Fibroblast of the conjunctiva (primary cell): ENCODE results near the gene AFDN.

Experiments
- DNase-seq: peaks from one replicate; pipeline ENCODE4 v3.0.0-alpha.2; 2010; ENCODE audit warnings: low read depth

Gene AFDN

DNA sequence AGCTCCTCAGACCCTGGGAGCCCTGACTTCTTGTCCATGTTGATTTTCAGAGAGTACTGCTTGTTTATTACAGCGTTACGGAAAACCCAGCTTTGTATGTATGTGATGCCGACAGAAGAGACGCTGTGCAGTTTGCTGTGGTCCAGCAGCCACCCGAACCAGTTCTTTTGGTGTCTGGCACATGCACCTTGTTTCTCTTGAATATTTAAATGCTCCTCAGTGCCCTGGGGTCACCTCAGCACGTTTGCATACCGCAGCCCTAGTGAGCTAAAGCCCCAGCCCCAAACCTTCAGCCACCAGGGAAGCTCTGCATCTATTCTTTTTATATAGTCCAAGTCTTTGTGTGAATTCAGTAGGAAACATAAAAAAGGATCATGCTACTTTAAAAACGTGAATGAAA lies 39.9 kb downstream of the AFDN start:
- DNase-seq, result no peak

DNA sequence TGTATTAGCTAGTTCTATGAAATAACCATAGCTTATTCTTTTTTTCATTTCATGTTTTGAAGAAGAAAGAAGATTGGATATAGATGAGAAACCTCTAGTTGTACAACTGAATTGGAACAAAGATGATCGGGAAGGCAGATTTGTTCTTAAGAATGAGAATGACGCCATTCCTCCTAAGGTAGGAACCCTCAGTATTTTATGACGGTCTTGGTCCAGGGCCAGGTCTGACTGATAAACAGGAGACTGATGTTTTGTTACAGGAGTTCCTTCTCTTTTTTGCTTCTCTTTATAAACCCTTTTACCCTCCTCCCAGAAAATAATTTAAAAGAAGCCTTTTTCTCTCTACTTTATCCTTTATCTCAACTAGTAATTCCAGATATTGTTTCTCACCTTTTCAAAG lies 43.6 kb downstream of the AFDN start:
- no peak for DNase-seq

DNA sequence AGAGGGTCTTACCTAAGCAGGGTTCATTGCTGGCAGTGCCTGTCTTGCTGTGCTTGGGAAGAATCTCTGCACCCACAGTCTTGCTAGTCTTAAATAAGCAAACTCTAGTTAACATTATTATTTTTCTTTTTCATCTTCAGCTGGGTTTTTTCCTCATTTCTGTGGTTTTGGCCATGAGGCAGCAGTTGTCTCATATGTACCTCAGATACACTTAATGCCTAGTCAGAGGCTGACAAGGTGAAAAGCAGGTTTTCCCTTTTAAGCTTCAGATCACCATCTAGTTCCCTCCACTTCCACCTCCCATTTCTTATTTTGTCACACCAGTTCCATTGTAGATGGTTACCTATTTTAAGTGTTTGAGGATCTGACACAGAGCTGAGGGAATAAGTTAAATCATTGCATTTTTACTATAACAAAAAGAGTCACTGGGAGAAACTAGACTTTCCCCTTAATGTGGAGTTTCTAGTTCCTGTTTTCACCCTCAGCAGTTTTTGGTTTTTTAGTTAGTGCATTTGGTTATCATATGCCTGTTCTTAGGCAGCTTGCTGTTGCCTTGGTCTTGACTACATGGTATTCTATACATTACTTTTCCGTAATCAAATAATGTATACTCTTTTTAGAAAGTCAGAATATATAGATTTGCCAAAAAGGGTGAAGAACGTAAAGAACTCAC lies 46.0 kb downstream of the AFDN start:
- DNase-seq, result no peak

DNA sequence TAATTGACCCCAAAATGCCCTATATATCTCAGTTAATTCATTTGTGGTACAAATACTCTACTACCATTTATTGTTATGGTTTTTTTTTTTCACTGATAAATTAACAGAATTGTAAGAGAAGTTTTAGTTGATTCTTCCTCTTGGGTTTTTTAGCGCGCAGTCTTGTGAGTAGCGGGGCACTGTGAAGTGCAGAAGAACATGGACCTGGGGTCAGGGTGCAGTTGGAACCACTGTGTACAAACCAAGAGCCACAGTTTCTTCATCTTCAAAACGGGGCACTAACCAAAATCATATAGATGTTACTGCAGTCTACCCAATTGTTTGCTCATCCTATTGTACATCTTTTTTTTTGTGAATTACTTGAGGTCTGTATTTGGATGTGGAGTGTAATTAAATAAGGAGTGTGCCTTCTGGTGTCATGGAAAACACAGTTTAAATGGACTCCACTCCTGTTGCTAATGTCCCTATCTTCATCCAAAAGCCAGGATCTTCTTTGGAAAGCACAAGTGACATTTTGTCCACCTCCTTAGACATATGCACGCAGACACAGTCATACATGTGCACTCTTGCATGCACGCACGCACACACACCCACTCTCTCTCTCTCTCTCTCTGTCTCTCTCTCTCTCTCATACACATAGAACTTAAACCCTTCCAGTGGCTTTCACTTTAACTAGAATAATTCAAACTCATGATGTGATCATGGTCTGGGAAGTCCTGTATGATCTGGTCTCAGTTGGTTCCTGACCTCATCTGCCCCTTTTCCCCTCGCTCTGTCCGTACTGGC lies 51.5 kb downstream of the AFDN start:
- DNase-seq, result no peak

DNA sequence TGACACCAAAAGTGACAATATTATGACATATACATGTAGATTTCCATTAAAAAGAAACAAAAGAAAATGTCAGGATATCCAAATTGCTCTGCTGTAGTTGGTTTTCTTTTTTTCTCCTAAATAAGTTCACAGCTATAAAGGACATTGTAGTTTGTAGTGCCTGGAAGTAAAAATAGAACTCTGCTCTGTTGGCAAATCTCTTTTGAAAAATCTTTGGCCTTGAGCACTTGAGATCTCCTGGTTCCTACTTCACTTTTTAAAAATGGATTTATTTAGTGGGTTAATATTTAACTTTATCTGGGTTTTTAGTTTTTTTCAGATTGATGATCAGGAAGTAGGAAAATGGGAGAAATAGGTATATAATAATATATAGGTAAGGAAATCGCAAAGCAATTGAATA lies 52.9 kb downstream of the AFDN start:
- no peak for DNase-seq

DNA sequence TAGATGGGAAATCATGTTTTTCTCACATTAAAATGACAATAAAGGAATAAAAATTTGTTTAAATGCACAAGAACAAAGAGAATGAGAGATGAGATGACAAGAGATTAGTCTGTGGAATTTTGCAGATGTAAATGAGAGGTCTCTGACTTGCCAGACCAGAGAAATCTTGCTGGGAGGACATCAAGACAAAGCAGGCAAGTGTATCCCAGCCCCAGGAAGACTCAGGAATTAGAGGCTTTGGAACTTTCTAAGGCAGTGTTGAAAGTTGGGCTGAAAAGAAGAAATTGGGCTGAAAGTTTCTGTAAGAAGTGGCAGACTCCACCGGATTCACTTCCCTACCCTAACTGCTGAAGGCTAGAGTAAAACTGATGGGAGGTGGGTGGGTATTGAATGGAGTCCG lies 54.6 kb downstream of the AFDN start:
- no peak for DNase-seq

DNA sequence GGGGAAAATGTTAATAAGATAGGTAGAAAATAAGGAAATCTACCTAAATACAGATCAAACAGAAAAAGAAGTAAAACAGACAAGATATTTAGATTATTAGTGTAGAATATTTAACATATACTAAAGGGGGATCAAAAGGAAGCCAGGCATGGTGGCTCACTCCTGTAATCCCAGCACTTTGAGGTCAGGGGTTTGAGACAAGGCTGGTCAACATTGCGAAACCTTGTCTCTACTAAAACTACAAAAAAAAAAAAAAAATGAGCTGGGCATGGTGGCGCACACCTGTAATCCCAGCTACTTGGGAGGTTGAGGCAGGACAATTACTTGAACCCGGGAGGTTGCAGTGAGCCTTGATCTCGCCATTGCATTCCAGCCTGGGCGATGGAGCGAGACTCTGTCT lies 55.5 kb downstream of the AFDN start:
- no peak for DNase-seq

DNA sequence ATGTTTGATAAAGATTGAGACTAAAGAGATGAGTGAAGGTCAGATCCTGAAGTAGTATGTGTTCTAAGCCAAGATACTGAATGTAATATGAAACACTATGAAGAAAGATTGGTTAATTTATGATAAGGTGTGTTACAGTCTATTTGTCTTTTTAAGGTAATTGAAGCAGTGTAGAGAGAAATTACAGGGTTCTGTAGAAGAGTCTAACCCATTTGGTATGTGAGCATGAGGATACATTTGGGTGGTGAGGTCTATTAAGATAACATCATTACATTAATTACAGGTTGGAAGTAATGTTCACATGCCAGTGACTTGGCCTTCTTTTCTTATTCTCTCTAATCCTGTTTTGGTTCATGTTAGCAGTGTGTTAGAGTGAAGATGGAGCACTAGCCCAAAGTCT lies 61.4 kb downstream of the AFDN start:
- no peak for DNase-seq

DNA sequence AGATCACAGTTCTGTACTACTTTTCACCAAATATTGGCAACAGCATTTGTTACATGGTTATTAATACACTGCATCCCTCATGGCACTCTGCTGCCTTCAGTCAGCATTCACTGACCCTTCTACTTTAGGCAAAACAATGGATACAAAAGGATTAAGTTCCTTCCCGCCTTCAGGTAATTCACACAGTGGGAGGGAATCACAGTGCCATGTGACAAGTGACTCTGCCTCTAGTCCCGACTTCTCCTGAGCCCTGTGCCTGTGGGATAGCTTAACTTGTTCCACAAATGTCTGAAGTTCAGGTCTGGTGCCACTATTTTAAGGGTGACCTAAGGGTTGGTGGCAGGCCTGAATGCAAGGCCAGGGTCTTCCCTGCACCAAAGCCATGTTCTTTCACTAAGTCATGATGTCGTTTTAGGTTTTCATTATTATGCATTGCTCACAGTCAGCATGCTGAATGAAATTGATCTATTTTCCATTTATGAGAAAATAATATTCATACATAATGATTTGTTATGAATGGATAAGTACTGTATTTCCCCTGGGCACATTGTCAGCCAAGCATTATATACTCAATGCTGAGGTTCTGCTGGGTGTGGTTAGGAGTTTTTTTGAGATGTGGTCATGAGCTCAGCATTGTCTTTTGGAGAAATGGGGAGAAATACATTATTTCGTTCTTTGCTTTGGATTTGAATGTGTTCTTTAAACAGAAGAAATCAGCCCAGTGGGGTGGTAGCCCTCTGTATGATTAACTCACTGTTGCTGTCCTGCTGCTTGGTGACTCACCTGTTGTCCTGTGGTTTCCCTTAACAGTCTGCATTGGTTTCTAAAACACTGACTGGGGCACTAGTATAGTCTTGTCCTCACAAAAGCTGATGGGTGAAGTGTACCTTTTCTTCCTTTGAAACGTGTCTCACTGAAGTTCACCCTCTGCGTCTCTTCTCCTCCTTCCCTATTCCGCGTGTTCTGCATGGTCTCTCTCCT lies 66.4 kb downstream of the AFDN start:
- DNase-seq, result no peak

DNA sequence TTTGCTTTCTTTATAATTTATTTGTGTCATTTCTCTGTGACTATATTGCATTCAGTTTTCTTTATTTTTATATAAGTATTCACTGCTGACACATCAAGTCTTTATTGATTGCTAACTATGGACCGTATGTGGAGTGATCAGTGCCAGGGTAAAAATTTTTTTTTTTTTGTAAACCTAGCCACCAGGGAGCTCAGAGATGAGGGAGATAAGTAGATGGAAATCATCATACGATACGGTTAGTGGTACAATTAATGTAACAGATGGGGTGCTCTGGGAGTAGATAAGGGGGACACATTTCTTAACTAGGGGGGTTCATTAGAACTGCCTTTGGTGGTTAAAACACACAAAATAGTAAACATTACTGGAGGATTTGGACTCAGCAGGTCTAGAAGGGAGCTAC lies 68.3 kb downstream of the AFDN start:
- no peak for DNase-seq

DNA sequence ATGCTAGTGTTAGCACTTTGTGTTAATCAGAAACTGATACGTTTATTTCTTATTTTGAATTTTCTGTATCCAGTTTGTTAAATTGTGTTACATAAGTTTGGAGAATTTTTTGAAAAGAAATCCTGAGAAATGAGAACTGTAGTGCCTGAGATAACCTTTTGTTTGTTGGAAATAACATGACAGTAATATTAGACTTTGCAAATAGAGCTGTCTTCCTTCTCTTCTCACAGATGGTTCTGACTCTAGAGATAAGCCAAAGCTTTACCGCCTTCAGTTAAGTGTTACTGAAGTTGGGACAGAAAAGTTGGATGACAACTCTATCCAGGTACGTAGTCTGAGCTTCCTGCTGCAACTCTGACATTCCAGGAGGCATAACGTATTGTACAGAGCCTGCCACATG lies 69.9 kb downstream of the AFDN start:
- DNase-seq, result no peak

DNA sequence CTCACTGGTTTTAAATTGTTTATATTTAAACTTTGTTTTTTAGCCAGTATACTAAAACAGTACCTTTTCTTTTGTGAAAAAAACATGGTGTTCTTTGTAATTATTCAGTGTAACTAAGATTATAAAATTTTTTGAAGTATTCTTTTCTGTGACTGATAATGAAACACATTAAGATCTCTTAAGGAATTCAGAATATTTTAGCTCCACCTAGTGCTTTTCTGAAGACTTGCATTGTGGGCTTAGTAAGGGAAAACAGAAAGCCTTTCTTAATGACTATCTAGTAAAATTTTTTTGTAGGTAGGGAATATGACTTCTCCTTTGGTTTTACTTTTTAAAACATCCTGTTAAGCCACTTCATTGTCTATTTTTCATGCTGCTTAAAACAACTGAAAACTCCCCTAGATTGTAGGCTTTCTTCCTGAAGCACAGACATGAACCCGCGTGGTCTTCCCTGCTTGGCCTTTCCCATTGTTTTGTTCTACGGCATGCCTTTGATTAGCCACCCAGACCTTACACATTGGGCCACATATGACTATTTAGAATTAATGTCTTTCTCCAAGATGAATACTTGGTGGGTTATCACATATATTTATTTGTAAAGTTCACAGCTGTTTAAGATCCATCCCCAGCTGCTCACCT lies 72.1 kb downstream of the AFDN start:
- peak; percentile 31 for DNase-seq

DNA sequence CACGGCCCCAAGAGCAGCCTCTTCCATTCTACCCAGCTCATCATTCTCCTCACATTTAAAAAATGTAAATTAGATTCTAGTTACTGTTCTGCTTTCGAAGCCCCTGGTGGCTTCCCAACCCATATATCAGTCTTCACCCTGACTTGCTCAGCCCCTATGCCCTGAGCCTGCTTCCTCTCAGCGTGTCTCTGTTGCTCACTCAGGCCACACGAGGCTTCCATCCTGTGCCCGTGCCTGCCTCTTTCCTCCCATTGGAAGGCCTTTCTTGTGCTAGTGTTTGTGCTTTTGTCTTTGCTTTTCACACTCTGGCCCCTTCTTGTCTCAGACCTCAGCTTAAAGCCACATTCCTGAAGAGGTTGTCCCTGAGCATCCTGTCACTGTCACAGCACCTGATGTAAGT lies 78.1 kb downstream of the AFDN start:
- DNase-seq, result no peak

DNA sequence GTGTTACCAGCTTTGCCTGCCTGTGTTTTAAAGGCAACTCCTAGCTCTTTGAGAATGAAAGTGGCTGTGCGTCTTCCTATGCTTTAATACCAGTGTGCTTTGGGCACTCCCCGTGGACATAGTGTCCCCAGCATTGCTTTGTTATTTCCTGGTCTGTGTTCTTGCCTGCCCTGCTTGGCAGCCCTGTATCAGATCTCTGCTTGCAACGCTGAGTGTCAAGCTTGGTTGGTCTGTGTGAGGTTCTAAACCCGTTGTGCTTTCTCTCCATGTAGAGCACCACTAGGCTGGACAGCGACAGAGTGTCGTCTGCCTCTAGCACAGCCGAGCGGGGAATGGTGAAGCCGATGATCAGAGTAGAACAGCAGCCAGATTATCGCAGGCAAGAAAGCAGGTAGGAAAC lies 80.2 kb downstream of the AFDN start:
- DNase-seq, result no peak

DNA sequence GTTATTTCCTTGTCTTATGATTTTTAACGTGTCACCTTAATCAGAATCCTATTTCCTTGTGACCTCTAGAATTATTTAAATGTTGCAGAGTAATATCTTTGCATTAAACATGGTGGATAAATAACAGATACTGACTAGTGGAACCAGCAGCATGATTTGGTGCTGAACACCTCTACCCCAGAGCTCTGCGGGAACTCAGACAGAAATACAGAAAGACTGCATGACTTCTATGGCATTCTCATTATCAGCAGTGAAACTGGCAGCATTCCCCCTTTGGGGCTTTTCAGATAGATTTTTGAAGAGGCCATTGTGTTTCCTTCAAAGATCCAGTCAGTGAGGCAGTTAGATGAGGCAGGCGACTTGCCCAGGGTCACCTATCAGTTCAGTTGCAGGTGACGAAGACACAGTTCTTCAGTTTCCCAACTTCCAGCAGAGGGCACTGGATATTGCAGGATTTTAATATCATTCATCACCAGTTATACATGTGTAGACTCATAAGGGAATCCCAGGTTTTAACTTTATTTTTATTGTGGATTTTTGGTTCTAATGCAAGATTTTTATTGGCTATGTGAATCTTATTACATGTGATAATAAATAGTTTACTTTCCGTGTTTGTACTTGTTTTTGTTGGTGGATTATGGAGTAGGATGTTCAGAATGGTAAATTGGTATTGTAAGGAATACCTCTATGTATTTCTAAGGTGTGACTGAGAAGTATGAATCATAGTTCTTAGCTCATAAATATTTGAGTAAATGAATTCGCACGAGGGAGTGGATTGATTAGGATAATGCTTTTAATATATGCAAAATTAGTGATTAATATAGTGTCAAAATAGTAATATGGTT lies 81.3 kb downstream of the AFDN start:
- no peak for DNase-seq

DNA sequence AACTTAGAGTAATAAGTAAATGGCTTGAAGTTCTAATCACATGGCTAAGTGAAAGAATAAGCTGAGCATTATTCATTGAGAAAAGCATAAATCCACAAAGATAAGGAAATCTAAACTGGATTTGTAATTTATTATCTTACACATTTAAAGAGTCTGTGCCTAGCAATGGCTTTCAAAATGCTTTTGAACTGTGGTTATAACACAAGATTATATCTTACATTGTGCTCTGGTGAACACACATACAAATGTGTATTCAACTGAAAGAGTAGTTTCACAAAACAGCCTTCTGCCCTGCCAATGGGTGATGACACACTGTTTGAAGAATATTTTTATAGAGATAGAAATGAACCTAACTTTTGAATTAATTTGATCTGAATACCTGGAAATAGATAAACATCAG lies 83.3 kb downstream of the AFDN start:
- DNase-seq, result no peak

DNA sequence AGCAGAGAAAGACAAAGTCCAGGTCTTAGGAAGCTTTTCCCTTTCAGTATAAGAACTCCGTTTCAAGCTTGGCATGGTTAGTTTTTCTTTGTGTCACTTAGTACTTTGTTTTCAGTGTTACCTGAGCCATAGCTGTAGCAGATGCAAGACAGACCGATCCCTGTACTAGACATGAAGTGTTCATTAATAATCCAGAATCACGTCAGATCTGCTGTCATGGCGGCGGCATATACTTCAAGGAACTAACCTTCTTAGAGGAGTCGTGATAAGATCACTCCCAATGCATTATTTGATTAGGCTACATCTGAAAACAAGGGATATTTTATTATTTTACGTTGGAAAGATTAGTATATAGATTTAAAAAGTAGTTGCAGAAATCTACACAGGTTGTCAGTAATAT lies 83.9 kb downstream of the AFDN start:
- DNase-seq, result no peak

DNA sequence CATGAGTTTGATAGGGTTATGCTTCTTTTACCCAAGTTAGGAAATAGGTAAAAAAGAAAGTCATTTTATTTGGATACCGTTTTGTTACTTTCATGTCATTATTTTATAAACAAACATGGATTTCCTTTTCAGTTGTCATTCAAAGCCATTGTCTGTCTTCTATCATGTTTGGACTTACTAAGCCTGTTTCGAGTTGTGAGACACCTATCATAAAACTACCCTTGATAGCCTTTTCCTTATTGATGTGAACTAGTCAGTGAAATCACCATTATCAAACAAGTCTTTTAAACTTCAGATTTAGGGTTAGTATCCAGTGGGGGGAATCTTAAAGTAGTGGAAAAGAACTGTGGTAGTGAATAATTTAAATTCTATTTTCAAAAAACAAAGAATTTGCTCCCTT lies 85.8 kb downstream of the AFDN start:
- no peak for DNase-seq

DNA sequence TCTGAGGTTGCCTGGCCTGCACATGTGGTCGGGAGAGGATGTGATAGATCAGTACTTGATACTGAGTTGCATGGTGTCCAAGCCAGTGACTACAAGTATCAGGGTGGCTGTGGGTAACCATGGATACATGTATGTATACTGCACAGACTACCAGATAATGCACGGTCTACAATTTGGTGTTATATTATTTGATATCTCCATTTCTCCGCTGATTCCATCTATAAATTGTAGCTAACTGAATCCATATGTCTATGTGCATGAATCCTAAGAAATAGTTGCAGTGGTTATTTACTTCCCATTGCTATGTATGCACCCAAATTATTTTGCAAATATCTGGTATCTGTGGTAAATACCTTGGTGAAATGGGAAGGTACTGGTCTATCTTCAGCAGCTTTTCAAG lies 87.0 kb downstream of the AFDN start:
- DNase-seq, result no peak

DNA sequence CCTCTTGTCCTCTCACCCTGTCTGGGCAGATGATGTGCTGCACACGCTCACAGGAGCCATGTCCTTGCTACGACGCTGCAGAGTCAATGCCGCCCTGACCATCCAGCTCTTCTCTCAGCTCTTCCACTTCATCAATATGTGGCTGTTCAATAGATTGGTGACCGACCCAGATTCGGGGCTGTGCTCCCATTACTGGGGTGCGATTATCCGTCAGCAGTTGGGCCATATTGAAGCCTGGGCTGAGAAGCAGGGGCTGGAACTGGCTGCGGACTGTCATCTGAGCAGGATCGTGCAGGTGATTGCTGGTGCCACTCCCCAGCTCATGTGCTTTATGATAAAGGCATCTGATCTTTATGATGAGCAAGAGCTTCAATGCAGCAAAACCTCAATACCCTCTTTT lies 88.4 kb downstream of the AFDN start:
- no peak for DNase-seq

DNA sequence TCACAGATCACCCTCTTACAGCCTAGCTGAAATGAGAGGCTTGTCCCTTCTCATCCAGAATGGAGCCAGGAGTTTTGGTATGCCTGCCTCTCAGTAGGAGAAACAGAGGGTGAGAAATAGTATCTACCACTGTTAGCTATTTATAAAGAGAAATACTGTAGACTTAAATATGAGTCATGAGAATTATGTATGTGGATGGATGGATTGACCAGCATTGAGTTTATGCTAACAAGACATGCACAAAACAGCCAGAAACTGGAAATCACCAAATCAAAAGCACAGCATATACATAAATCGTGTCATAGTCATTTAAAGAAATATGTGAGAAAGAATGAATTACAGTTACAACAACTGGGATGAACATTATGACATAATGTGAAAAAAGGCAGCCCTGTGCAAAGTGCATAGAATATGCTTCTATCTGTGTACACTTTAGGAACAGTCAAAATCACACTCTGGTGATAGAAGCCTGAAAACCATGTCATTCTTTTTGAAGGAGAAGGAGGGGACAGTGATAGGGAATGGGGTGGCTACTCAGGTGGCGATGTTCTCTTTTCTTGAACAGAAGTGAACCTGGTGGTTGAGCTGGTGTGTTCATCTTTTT lies 90.9 kb downstream of the AFDN start:
- no peak for DNase-seq
